ENCODE results near the gene ACTMAP. TPM values are rescaled to one million over a fixed set of nuclear protein-coding genes. Genes with fewer than 3 reads are reported as not detected.

The ACTMAP gene, protein sequence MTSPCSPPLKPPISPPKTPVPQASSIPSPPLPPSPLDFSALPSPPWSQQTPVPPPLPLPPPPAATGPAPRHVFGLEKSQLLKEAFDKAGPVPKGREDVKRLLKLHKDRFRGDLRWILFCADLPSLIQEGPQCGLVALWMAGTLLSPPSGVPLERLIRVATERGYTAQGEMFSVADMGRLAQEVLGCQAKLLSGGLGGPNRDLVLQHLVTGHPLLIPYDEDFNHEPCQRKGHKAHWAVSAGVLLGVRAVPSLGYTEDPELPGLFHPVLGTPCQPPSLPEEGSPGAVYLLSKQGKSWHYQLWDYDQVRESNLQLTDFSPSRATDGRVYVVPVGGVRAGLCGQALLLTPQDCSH
- total RNA-seq (1 to 10 TPM; 2.1 to 6.5 (median 3.7) TPM), polyA plus RNA-seq (1 to 10 TPM; 3.0 to 6.4 TPM)
- long read RNA-seq, donor 1, partial matches to known transcripts = 0 of 10 reads
- long read RNA-seq, donor 1, other reads (novel, unspliced or antisense) = 10 of 10 reads
- long read RNA-seq, donor 2, partial matches to known transcripts = 15 of 20 reads
- long read RNA-seq, donor 2, other reads (novel, unspliced or antisense) = 0 of 20 reads
- long read RNA-seq, donor 3, partial matches to known transcripts = 2 of 6 reads
- long read RNA-seq, donor 3, other reads (novel, unspliced or antisense) = 4 of 6 reads

DNA sequence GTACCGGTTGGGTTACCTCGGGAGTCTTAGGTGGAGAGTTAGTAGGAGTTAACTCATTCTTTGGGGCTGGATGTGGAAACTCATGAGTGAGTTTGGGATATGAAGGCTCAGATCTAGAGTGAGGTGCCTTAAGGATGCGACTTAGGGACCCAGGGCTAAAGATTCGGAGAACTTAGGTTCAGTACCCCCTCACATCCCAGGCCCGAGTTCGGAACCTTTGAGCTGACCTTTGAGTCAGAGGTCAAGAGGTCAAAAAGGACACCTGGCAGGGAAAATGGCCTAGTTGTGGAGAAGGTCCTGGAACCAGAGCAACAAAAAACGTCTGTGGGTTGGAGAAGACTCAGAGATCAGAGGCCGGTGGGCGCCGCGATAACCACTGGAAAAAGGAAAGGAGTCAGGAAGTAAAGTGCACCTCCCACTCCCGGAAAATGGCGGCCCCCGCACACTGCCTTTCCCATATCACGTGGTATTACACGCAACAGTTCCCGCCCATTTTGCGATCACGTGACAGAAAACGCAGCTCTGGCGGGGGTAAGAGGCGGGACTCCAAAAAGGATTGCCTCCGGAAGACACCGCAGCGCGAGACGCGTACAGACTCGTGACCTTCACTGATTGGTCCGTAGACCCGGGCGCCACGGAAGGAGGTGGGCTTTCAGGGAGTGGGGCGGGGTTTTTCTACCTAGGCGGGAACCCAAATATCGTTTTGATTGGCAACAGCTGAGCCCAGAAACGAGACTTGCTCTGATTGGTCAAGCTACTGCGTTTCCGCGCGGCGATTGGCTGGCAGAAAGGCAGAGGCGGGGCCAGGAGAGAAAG, at the start of gene ACTMAP:
Gene ACTMAP (minus strand): TSS at position 420 of the 816 bp plus-strand sequence. CDS start 674 bp downstream, outside the sequence.
- no peaks in the 10 kb centered on the region for H3K9me3 ChIP-seq
- intact Hi-C loops (cut with DNase I) = loop anchor here in 2 of 4 donors (2.0 to 5.0 kb wide), 2 partner anchors 49 to 52 kb away; partner anchors contain the start of gene EGLN2 (in 1 of the 2)
- peaks cover 18% of the 10 kb centered on the region for H3K4me1 ChIP-seq (ENCODE audit: insufficient read depth)
- H3K27ac ChIP-seq = peak within 1 kb of the TSS; percentile 39 to 86
- 0 to 1% (median 0%) methylated on average over 43 of the region's 43 CpGs for WGBS, 3 donors
- no peaks in the 10 kb centered on the region for H3K27me3 ChIP-seq
- no peaks in the 10 kb centered on the region for H3K36me3 ChIP-seq
- TF ChIP-seq EP300 (IDR thresholded peaks at IDR 0.05) = peak; percentile 90
- peak; percentile 84 for TF ChIP-seq POLR2A (IDR thresholded peaks at IDR 0.05)
- TF ChIP-seq, protein P1, sequence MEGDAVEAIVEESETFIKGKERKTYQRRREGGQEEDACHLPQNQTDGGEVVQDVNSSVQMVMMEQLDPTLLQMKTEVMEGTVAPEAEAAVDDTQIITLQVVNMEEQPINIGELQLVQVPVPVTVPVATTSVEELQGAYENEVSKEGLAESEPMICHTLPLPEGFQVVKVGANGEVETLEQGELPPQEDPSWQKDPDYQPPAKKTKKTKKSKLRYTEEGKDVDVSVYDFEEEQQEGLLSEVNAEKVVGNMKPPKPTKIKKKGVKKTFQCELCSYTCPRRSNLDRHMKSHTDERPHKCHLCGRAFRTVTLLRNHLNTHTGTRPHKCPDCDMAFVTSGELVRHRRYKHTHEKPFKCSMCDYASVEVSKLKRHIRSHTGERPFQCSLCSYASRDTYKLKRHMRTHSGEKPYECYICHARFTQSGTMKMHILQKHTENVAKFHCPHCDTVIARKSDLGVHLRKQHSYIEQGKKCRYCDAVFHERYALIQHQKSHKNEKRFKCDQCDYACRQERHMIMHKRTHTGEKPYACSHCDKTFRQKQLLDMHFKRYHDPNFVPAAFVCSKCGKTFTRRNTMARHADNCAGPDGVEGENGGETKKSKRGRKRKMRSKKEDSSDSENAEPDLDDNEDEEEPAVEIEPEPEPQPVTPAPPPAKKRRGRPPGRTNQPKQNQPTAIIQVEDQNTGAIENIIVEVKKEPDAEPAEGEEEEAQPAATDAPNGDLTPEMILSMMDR (IDR thresholded peaks at IDR 0.05) = no peak
- peak; percentile 99 to 100 (median 100) for DNase-seq
- peak within 1 kb of the TSS; percentile 55 for H3K4me3 ChIP-seq

DNA sequence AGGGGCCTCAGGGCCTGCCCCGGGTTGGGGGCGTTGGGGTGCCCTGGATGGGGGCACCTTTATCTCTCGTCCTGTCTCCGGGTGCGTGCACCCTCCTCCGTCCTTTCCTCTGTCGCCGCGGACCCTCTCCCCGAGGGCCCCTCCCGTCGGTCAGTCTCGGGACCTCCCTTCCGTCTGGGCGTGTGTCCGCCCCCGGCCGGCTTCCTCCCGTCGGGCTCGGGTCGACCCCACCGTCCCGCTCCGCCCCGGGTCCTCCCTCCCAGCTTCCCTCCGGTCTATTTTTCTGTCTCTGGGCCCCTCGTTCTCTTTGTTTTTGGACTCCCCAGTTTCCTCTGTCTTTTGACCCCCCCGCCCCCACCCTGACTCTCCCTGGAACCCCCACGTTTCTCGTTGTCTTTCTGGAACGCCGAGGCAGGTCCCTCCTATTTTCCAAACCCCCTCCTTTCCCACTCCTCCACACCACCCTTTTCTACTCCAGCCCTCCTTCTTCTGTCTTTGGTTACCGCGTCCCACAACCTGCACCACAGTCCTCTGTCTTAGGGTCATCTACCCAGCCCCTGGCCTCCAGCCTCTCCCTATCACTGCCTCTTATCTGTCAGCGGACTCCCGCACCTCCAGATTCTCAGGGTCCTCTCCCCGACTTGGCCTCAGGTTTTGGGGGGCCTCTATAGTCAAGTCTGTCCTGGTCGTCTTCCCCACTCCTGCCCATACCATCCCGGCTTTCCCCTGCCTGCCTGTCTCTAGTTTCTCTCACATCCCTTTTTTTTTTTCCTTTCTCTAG, 49.5 kb upstream of the ACTMAP start:
- 1% methylated on average over 35 to 40 of the region's 40 CpGs for WGBS, 3 donors
- Histone ChIP-seq H3K9me3 (no peaks in the 10 kb centered on the region), H3K4me3 (peak overlapping the region; percentile 79), H3K27ac (peak overlapping the region; percentile 78 to 85), H3K4me1 (ENCODE audit: insufficient read depth) (peaks cover 39% of the 10 kb centered on the region), H3K27me3 (no peaks in the 10 kb centered on the region), H3K36me3 (no peaks in the 10 kb centered on the region)
- no peak for TF ChIP-seq EP300 (IDR thresholded peaks at IDR 0.05)
- no peak for TF ChIP-seq POLR2A (IDR thresholded peaks at IDR 0.05)
- TF ChIP-seq, protein P1 (IDR thresholded peaks at IDR 0.05) = no peak
- peak; percentile 58 to 79 (median 72) for DNase-seq
- intact Hi-C loops (cut with DNase I) = loop anchor here in 3 of 4 donors (2.0 to 10.0 kb wide), 4 partner anchors 47 to 137 kb away; partner anchors contain the start of genes ACTMAP (in 2 of the 3), COQ8B (in 2 of the 3), ITPKC (in 2 of the 3) and SNRPA (in 2 of the 3)

DNA sequence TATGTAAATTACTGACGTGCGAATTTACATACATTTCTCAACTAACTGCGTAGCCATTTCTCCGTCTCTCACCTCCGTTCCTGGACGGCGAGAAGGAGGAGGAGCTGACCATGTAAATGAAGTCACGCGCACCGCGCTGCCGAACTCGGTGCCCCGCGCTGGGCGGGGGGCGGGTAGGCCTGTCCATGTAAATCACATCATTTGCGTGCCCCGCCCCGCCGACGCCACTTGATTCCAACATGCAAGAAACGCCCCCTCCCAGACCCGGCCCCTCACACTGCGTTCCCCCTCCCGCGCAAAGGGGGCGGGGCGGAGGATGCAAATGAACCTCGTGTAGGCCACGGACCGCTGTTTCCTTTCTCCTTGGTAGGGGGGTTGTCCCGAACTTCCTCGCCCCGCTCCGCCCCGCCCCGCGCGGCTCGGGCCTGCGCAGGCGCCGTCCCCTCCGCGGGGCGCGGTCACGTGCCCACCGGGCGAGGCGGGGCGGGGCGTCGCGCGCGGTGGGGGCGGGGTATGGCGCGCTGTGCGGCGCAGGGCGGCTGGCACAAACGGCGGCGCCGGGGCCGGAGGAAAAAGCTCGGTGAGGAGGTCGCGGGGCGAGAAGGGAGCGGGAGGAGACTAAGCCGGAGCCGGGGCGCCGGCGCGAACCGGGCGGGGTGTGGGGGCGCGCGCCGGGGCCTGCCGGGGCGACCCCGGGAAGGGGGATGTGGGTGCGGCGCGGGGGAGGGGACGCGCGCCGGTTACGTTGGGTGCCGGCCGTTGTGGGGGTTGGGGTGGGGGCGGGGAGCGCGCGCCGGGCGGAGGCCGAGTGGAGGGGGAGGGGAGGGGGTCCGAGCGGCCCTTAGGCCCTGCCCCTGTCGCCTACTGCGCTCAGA, 48.6 kb upstream of the ACTMAP start, which contains the start of gene EGLN2:
Gene EGLN2 (plus strand): TSS at position 509 of the 875 bp plus-strand sequence. CDS start 1,382 bp downstream, outside the sequence.
- peak within 1 kb of the TSS; percentile 79 for H3K4me3 ChIP-seq
- DNase-seq = peak; percentile 100
- H3K36me3 ChIP-seq = no peaks in the 10 kb centered on the region
- H3K4me1 ChIP-seq (ENCODE audit: insufficient read depth) = peaks cover 32% of the 10 kb centered on the region
- no peaks in the 10 kb centered on the region for H3K9me3 ChIP-seq
- H3K27me3 ChIP-seq = no peaks in the 10 kb centered on the region
- intact Hi-C loops (cut with DNase I) = loop anchor here in 1 of 4 donors (2.0 kb wide), 1 partner anchor 48 kb away; the partner anchor contains the start of genes ACTMAP and SNRPA
- WGBS, 3 donors = 0 to 1% (median 0%) methylated on average over 43 to 108 of the region's 110 CpGs
- TF ChIP-seq, protein P1 (IDR thresholded peaks at IDR 0.05) = peak in 1 of 3 donors; percentile 7
- TF ChIP-seq EP300 (IDR thresholded peaks at IDR 0.05) (peak; percentile 77), POLR2A (IDR thresholded peaks at IDR 0.05) (peak; percentile 71)
- peak within 1 kb of the TSS; percentile 83 to 85 for H3K27ac ChIP-seq

Data from ovary (tissue), 10 donors.